Measurements from ENCODE around the gene ZDHHC22.

- TF ChIP-seq CTCF (conservative IDR thresholded peaks at IDR 0.05) (no peak), EZH2 (IDR thresholded peaks at IDR 0.05; ENCODE audit: low read depth) (no peak)
Observed at GRCh38 chr14:77158882-77159255, 17.3 kb upstream of the ZDHHC22 start.

Data from PC-9 (cell line).